Daoy (cell line): ENCODE data around the gene CDH8. TPM values are rescaled to one million over a fixed set of nuclear protein-coding genes. Genes with fewer than 3 reads are reported as not detected.
"Not testable (repeated sequence)": the region's sequence is repeated elsewhere in the genome, so short reads cannot be mapped to it uniquely, and the experiment has no call there.

ENCODE experiments used
- DNase-seq: peaks from one replicate; pipeline ENCODE4 v3.0.0-alpha.2; 2015; ENCODE audit warnings: low read depth
- total RNA-seq: library from RNA; depleted of rRNA; stranded (reverse); fragments of >200 nt; shearing (Covaris generic); gene quantifications from 2 replicates; pipeline ENCODE4 v1.2.3, GENCODE V29; 2014

The CDH8 gene
- total RNA-seq, 1 experiment from 2014 or later, result not detected

DNA sequence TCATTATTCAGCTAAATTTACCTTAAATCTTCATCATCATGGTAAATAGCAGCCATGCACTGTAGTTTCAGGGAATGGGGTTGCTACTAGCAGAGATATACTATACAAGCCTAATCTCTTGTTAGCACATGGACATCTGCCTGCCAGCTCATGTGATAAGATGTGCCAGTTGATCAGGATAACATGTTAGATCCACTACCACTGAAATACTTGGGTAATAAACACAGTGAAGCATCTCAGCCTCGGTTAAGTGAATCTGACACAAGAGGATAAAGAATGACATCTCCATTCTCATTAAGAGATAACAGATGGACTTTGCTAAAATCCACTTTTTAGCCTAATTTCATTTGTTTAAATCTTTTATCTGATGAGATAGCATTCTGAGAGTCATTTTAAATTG is 256.1 kb downstream of the CDH8 start:
- DNase-seq, result no peak

DNA sequence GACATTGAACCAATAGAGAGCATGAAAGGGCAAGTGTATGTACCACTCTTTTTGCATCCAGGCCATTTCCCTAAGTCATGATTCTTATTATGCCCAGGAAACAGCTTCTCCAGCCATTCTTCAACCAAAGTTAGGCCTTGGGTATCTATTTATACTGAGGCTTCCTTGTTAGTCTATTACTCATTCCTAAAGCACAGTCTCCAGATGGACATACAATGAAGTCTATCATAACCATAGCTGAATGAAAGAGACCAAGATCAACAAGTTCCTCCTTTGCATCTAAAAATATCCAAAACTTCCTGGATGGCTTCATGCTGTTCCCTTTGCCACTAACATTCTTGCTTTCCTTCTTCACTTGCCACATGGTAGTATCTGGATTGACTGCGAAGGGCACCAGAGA is 265.9 kb downstream of the CDH8 start:
- no peak for DNase-seq

DNA sequence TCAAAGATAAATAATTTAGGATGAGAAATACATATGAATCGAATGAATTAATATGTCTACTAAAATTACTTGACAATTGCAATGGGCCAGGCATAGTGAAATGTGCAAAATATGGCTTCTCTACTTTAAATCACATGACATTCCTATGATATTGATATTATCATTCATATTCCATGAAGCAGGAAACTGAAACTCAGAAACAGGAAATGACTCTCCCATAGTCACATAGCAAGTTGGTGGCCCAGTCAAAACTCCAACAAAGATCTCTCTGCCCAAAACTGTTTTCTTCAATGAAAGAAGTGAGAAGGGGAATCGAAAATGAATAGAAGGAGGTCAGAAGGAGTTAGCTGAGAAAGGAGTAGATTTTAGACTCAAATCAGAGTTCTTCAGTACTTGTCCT is 272.2 kb downstream of the CDH8 start:
- no peak for DNase-seq

DNA sequence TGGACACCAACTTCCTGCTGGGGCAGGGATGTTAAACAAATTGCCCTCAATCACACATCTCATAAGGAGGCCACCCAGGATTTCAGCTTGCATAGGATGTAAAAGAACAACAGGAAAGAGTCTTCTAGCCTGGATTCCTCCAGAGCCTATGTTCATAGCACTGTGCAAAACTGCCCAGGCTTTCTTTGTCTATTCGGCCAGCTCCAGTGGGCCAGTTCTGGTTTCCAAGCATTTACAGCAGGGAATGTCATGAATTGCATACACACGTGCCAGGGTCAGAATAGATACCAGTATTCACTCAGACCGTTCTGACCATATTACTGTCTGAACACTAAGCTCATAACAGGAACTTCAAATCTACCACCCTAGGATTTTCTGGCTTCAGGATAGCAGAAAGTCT is 273.2 kb downstream of the CDH8 start:
- no peak for DNase-seq

DNA sequence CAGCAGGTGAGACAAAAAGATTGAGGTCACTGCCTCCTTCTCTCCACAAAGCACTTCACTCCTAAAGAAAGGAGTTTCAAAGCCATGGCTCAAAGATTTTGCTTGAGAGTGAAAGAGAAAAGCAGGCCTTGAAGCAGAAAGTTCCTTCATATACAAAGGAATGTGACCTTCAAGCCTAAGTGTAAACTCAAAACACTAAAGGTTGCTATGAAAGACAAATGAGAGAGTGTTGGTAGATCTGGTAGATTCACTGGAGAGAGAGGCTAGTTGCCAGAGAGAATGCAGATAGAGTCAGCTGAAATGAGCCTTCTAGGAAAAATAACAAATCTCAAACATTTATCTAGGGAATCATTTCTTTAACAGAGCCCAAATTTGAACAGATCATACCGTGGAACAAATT is 305.2 kb downstream of the CDH8 start:
- DNase-seq, result no peak

DNA sequence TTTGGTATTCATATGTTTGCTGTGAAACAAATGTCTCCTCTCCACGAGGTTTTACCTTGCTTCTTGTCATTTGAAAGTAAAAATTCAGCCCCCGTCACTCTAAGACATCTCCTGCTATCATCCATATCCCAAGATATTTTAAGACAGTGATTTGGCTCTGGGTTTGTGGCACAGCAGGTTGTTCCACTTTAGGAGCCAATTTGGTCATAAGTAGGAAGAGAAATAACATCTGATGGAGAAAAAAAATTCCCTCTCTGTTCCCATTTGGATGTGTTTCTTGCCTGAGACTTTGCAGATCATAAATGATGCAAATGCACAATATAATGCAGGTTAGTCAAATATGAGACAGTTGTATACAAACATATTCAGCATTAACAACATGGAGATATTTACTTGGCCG is 309.5 kb downstream of the CDH8 start:
- DNase-seq, result no peak

DNA sequence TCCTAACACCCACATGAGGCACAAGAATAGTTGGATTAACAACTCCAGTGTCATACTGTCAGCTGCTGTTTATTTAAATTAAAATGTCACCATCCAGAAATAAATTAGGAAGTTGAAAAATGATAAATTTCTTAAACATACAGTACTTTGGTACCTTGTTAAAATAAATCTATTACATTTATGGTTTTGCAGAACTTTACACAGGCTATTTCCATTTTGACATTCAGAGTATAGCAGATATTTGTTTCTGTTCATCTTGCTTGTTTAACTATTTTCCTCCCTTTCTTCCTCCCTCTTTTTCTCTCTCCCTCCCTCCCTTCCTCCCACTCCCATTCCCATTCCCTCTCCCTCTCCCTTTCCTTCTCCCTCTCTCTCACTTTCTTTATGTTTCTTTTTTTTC is 310.1 kb downstream of the CDH8 start:
- DNase-seq, result no peak

DNA sequence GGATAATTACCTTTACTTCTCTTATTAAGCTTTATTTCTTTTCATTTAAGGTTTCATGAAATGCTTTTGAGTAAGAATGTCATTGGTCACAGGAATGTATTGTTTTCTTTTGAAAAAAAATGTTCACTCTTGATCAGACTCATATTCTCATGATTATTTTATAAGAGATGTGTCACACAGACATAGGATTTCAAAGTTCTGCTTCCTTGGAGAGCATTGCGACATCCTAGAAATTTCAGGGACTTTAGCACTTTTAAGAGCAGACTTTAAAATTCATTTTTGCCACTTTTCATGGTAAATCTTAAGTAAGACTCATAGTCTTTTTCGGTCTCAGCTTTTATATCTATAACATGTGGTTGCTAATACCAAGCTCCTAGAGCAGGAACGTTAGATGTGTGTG is 314.7 kb downstream of the CDH8 start:
- DNase-seq, result no peak

DNA sequence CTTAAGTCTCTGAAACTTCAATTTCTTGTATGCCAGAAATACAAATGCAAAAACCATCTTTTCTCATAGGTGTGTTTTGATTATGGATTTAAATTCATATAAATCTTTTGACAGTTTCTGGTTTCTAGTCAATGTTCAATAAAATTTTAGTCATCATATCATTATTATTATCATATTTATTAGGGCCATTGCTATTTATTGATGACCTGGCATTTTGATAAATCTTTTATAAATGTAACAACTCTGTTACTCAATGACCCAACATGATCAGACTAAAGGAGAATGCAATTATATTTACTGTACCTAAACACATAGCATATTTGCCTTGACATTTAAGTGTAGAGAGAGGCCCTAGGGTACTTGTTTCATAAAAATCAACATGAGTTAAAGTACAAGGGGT is 320.8 kb downstream of the CDH8 start:
- no peak for DNase-seq

DNA sequence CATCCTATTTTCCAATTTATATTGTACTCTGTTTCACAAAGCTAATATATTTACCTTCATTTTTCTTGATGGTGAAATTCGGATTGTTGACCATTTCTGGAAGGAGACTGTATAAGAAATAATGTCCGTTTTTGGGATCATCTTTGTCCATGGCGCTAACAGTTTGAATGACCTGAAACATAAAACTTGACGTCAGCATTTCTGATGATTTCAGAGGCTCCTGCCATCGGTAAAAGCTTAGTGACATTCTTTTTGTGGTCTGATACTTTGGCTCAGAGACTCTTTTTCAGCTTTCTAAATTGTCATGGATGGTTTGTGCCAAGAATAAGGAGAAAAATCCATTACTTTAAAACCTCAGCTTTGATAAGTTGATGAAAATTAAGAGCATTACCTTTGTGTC is 322.5 kb downstream of the CDH8 start:
- no peak for DNase-seq

DNA sequence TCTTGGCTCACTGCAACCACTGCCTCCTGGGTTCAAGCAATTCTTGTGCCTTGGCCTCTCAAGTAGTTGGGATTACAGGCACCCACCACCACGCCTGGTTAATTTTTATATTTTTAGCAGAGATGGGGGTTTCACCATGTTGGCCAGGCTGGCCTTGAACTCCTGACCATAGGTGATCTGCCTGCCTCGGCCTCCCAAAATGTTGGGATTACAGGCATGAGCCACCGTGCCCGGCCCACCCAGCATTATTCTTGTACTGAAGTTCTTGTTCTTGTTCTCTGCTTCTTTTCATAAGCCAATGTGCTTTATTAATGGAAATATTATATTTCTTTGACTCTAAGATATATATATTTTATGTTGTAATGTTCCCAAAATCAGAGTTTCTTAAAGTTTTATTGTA is 336.6 kb downstream of the CDH8 start:
- DNase-seq, result not testable (repeated sequence)

DNA sequence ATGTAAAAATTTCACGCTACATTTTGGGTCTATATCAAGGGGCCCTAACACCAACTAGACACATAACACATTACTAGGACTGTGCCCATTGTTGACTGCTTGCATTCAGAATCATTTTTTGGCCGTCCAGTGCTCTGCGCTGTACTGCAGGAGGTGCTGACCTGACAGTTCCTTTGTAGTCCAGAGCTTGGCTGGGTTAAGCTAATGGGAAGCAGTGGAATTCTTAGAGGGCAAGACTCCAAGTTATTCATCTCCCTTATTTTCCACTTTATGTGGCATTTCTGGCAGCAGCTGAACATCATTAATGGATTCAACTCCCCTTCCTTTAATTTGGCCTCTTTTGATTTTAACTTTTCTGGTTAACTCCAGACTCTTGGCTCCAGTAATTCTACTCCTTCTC is 351.7 kb downstream of the CDH8 start:
- DNase-seq, result no peak

DNA sequence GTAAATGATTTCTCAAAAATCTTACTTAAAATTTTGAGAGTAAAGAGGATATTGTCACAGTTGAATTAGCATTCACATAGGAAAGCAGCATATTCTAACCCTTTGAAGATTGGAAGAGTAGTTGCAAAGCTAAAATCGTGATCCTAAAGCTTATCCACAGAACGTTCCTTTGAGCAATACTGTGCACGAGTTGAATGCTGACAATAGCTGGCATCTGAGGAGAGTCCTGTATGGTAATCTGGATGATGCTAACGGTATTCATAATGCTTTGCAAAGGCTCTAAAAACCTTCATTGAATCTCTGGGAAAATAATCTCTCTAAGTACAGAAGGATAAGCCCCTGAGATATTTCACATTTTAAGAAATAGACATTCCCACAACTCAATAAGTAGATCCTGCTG is 354.6 kb downstream of the CDH8 start:
- no peak for DNase-seq

DNA sequence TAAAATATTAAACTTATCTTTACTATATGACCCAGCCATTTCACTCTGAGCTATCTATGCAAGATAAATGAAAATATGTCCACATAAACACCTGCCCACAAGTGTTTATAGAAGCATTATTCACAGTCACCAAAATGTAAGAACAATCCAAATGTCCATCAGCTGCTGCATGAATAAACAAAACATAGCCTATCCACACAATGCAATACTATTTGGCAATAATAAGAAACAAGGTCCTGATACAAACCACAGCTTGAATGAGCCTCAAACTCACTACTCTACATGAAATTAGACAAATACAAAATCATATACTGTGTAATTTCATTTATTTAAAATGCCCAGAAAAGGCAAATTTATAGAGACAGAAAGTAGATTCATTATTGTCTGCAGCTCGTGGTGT is 355.1 kb downstream of the CDH8 start:
- no peak for DNase-seq

DNA sequence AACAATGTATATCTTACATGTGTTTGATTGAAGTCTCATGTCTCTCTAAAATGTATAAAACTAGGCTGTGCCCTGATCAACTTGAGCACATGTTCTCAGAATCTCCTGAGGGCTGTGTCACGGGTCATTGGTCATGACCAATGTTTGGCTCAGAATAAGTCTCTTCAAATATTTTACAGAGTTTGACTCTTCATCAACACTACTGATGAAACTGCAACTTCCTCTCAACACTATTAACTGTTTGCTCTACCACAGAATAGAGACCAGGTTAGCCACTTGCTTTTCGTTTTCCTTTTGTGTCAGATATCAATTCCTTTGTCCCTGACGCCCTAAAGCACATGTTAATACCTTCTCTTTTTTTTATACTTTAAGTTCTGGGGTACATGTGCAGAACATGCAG is 358.1 kb downstream of the CDH8 start:
- DNase-seq, result no peak

DNA sequence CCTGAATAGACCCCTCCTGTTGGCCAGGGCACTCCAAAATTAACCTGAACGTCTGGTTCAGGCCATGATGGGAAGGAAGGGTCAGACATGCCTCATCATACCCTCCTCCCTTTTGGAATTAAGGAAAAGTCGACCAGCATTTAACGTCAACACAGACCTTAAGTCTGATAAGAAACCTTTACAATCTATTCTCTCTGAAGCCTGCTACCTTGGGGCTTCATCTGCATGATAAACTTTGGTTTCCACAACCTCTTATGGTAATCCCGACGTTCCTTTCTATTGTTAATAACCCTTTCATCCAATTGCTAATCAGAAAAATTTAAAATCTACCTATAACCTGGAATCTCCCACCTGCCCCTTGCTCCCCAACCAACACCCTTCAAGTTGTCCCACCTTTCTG is 358.5 kb downstream of the CDH8 start:
- no peak for DNase-seq

DNA sequence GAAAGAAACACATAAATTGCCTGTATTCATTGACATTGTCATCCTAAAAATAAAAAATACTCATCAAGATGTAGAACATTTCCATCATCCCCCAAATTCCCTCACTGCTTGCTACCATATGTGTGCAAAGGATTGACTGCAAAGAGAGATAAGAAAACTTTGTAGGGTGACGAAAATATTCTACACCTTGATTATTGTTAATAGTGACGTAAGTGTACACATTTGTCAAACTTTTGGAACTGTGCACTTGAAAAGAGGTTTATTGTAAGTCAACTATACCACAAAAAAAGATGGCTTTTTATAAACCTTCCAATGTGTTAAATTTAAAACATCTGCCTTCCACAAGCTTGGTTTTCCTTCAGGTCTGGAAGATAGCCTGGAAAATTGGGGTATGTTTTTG is 359.5 kb downstream of the CDH8 start:
- no peak for DNase-seq

DNA sequence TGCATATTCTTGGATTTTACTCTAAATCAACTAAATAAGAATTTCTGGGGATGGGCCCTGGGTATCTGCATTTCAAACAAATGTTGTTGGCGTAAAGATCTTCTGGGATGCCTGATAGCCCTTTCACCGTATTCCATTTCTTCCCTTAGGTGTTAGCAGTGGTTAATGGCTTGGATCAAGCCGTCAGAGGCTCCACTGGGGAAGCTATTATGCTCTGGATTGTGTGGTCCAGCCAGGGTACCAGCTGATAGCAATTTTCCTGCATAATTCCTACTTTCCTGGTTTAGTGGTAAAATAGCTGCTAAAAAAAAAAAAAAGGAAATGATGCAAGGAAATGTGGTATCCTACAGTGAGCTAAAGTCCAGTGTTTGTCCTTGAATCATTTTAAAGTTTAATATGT is 365.1 kb downstream of the CDH8 start:
- no peak for DNase-seq

DNA sequence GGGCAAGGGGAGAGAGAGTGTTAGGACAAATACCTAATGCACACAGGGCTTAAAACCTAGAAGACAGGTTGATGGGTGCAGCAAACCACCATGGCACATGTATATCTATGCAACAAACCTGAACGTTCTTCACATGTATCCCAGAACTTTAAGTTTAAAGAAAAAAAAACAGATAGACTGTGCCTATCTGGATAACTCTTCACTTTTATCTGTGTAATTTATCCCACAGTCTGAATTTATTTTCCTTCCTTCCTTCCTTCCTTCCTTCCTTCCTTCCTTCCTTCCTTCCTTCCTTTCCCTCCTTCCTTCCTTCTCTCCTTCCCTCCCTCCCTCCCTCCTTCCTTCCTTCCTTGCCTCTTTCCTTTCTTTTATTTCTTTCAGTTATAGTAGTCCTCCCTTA is 370.7 kb downstream of the CDH8 start:
- DNase-seq, result no peak

DNA sequence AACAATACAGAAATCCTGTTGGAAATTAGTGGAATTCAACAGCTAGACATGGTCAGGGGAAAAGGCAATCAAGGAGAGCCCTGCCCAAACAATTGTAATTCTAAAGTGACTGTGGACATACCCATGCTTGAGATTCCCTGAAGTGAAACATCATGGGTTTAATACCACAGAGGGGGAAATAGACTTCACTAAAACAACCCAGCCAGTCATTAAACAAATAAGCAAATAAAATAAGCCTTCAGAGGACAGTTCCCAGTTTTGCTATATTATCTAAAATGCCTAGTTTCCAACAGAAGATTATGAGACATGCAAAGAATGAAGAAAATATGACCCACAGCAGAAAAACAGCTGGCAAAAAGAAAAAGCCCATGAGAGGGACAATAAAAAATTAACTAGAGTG is 376.3 kb downstream of the CDH8 start:
- DNase-seq, result no peak

DNA sequence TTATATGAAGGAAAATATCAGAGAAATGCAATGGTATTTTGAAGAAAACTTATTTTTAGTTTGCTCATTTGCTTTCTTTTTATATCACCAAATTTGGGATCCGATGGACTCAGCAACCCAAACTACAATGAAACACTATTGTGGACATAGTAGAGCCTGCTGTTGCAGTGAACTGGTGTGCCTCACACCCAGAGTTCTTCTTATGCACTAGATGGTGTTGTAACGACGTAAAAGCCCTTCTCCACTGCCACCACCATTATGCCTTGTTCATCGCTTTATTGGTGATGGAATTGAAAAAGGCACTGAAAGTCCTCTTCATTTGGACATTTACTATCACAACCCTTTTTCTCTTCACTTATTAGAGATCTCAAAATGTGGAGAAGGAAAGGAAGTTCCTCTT is 381.3 kb downstream of the CDH8 start:
- no peak for DNase-seq

DNA sequence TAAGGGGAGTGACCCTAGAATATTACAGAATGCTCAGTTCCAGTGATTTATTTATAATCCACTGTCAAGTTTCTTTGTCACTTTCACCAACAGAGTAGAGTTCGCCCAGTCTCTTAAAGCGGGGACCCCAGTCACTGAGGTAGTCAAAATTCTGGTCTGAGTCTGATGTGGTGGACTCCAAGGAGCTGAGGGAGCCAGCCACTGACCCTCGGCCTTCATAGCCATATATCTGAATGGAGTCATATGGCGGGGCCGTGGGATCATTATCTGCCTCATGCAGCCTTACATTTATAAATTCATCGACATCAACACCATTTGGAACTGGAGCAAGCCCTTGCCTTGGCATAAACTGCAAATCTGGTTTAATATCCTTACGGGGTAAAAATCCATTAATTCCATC is 382.7 kb downstream of the CDH8 start:
- DNase-seq, result no peak

DNA sequence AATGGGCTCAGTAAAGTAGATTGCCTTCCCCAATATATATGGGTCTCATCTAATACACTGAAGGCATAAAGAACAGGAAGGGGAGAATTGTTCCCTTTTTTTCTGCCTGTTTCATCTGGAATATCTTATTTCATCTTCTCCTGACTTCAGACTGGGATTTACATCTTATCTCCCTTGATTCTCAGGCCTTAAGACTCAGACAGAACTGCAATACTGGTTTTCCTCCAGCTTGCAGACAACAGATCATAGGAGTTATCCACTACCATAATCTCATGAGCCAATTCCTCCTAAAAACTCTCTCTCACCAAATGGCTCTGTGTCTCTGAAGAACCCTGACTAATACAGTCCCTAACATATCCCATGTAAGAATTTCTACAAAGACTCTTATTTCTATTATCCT is 390.7 kb downstream of the CDH8 start:
- DNase-seq, result no peak

DNA sequence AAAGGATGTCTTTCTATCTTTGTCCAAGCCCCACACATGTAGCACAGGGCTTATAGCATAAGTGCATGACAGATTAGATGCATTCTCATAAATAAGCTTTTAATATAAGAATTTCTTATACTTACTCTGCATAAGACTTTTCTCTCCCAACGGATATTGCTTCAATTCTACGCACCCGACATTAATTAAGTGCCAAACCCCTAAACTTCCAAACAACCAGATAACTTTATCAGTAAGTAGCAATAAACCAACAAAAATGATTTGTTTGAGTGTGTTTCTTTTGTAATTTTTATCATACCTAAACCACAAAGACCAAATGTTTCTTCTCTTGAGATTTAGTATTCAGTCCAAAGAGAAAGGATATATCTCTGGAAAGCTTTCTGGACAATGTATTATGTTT is 391.5 kb downstream of the CDH8 start:
- no peak for DNase-seq

DNA sequence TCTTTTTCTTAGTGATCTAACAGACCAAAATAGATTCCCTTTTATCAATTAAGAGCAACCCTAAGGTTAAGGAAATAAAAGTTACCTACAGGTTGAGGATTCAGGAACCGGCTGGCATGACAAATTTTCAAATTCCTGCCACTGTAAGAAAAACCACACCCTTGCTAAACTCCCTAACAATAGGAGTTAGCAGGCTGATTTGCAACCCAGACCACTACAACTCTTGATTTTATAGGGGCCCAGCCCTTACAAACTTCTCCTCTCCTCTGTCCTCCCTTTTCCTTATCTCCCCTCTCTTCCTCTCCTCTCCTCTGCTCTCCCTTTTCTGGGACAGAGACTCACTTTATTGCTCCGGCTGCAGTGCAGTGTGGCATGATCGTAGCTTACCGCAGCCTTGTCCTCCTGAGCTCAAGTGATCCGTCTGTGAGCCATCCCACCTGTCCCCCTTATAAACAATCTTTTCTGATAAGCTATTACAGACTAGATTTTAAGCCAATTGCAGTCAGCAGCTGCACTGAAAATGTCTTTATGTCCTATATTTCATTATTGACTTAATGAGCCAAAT is 418.9 kb downstream of the CDH8 start:
- DNase-seq, result no peak
